HEK293 (cell line): ENCODE measurements around the gene LDLRAD3.

Source experiments
- BCL11A ChIP-seq: fragments of 450-650 bp; formaldehyde crosslinking; IDR thresholded peaks from 2 replicates; pipeline ENCODE4 v1.5.1; 2016; ENCODE audit warnings: low read depth, missing biosample characterization, missing genetic modification characterization
- BCL11B ChIP-seq: fragments of 450-650 bp; formaldehyde crosslinking; IDR thresholded peaks from 2 replicates; pipeline ENCODE4 v1.5.1; 2016; ENCODE audit warnings: low read depth, missing biosample characterization, missing genetic modification characterization
- FEZF1 ChIP-seq: fragments of 450-650 bp; formaldehyde crosslinking; IDR thresholded peaks from 2 replicates; pipeline ENCODE4 v1.5.1; 2016; ENCODE audit warnings: missing biosample characterization, missing genetic modification characterization
- IKZF3 ChIP-seq: fragments of 450-650 bp; IDR thresholded peaks from 2 replicates; pipeline ENCODE4 v1.5.0; 2018; ENCODE audit warnings: missing biosample characterization, mild to moderate bottlenecking, missing genetic modification characterization, moderate library complexity
- KLF7 ChIP-seq: fragments of 450-650 bp; formaldehyde crosslinking; IDR thresholded peaks from 2 replicates; pipeline ENCODE4 v1.5.1; 2016; ENCODE audit warnings: missing biosample characterization, missing genetic modification characterization, borderline replicate concordance
- KLF8 ChIP-seq: fragments of 450-650 bp; formaldehyde crosslinking; IDR thresholded peaks from 2 replicates; pipeline ENCODE4 v1.5.1; 2016; ENCODE audit warnings: missing biosample characterization, missing genetic modification characterization
- KLF9 ChIP-seq: fragments of 450-650 bp; formaldehyde crosslinking; IDR thresholded peaks from 2 replicates; pipeline ENCODE4 v1.5.1; 2016; ENCODE audit warnings: missing biosample characterization, missing genetic modification characterization, low read depth
- MYNN ChIP-seq: fragments of 450-650 bp; formaldehyde crosslinking; IDR thresholded peaks from 2 replicates; pipeline ENCODE4 v1.5.1; 2016; ENCODE audit warnings: missing biosample characterization, missing genetic modification characterization, borderline replicate concordance
- OVOL3 ChIP-seq: fragments of 450-650 bp; formaldehyde crosslinking; IDR thresholded peaks from 2 replicates; pipeline ENCODE4 v1.5.1; 2016; ENCODE audit warnings: missing biosample characterization, missing genetic modification characterization
- RBAK ChIP-seq: fragments of 450-650 bp; formaldehyde crosslinking; IDR thresholded peaks from 2 replicates; pipeline ENCODE4 v1.5.1; 2016; ENCODE audit warnings: missing biosample characterization, missing genetic modification characterization
- SETDB1 ChIP-seq: IDR thresholded peaks from one replicate; pipeline ENCODE4 v1.6.1; 2017; ENCODE audit warnings: mild to moderate bottlenecking, low read length, moderate library complexity, mixed read lengths; ENCODE audit not compliant: insufficient read length
- ZBTB7A ChIP-seq: fragments of 450-650 bp; formaldehyde crosslinking; IDR thresholded peaks from 2 replicates; pipeline ENCODE4 v1.5.1; 2016; ENCODE audit warnings: low read depth, missing biosample characterization, missing genetic modification characterization
- ZNF174 ChIP-seq: fragments of 450-650 bp; formaldehyde crosslinking; IDR thresholded peaks from 2 replicates; pipeline ENCODE4 v1.5.0; 2017; ENCODE audit warnings: missing biosample characterization, mild to moderate bottlenecking, missing genetic modification characterization
- ZNF223 ChIP-seq: fragments of 450-650 bp; formaldehyde crosslinking; IDR thresholded peaks from 2 replicates; pipeline ENCODE4 v1.5.1; 2016; ENCODE audit warnings: missing biosample characterization, missing genetic modification characterization
- ZNF23 ChIP-seq: fragments of 450-650 bp; formaldehyde crosslinking; IDR thresholded peaks from 2 replicates; pipeline ENCODE4 v1.5.1; 2016; ENCODE audit warnings: missing biosample characterization, missing genetic modification characterization, borderline replicate concordance
- ZNF248 ChIP-seq: fragments of 450-650 bp; formaldehyde crosslinking; IDR thresholded peaks from 2 replicates; pipeline ENCODE4 v1.5.1; 2017; ENCODE audit warnings: missing biosample characterization, missing genetic modification characterization
- ZNF266 ChIP-seq: fragments of 450-650 bp; formaldehyde crosslinking; IDR thresholded peaks from 2 replicates; pipeline ENCODE4 v1.5.1; 2016; ENCODE audit warnings: missing biosample characterization, missing genetic modification characterization, low read depth
- ZNF335 ChIP-seq: fragments of 450-650 bp; formaldehyde crosslinking; conservative IDR thresholded peaks from 2 replicates; pipeline ENCODE4 v1.5.1; 2016; ENCODE audit warnings: missing biosample characterization, missing genetic modification characterization
- ZNF354C ChIP-seq: fragments of 450-650 bp; formaldehyde crosslinking; IDR thresholded peaks from 2 replicates; pipeline ENCODE4 v1.5.1; 2016; ENCODE audit warnings: missing biosample characterization, missing genetic modification characterization, low read depth, borderline replicate concordance
- ZNF391 ChIP-seq: fragments of 450-650 bp; formaldehyde crosslinking; IDR thresholded peaks from 2 replicates; pipeline ENCODE4 v1.5.1; 2016; ENCODE audit warnings: low read depth, missing biosample characterization, missing genetic modification characterization, borderline replicate concordance
- ZNF416 ChIP-seq: fragments of 450-650 bp; formaldehyde crosslinking; IDR thresholded peaks from 2 replicates; pipeline ENCODE4 v1.5.1; 2016; ENCODE audit warnings: missing biosample characterization, missing genetic modification characterization
- ZNF423 ChIP-seq: fragments of 450-650 bp; formaldehyde crosslinking; IDR thresholded peaks from 2 replicates; pipeline ENCODE4 v1.5.1; 2016; ENCODE audit warnings: missing biosample characterization, missing genetic modification characterization
- ZNF426 ChIP-seq: fragments of 450-650 bp; formaldehyde crosslinking; IDR thresholded peaks from 2 replicates; pipeline ENCODE4 v1.5.1; 2017; ENCODE audit warnings: missing biosample characterization, missing genetic modification characterization, mild to moderate bottlenecking, inconsistent platforms, moderate library complexity
- ZNF473 ChIP-seq: fragments of 450-650 bp; formaldehyde crosslinking; IDR thresholded peaks from 2 replicates; pipeline ENCODE4 v1.5.1; 2017; ENCODE audit warnings: missing biosample characterization, missing genetic modification characterization
- ZNF48 ChIP-seq: fragments of 450-650 bp; formaldehyde crosslinking; IDR thresholded peaks from 2 replicates; pipeline ENCODE4 v1.5.1; 2016; ENCODE audit warnings: missing biosample characterization, missing genetic modification characterization
- ZNF521 ChIP-seq: fragments of 450-650 bp; formaldehyde crosslinking; IDR thresholded peaks from 2 replicates; pipeline ENCODE4 v1.5.1; 2017; ENCODE audit warnings: missing biosample characterization, mild to moderate bottlenecking, missing genetic modification characterization
- ZNF529 ChIP-seq: fragments of 450-650 bp; formaldehyde crosslinking; IDR thresholded peaks from 2 replicates; pipeline ENCODE4 v1.5.1; 2017; ENCODE audit warnings: missing genetic modification characterization, missing biosample characterization; ENCODE audit not compliant: insufficient replicate concordance
- ZNF561 ChIP-seq: fragments of 450-650 bp; IDR thresholded peaks from 2 replicates; pipeline ENCODE4 v1.5.1; 2018; ENCODE audit warnings: missing biosample characterization, missing genetic modification characterization, borderline replicate concordance
- ZNF600 ChIP-seq: fragments of 450-650 bp; formaldehyde crosslinking; IDR thresholded peaks from 2 replicates; pipeline ENCODE4 v1.5.1; 2016; ENCODE audit warnings: missing biosample characterization, missing genetic modification characterization
- ZNF658 ChIP-seq: fragments of 450-650 bp; formaldehyde crosslinking; IDR thresholded peaks from 2 replicates; pipeline ENCODE4; 2016; ENCODE audit warnings: missing biosample characterization, missing genetic modification characterization
- ZNF670 ChIP-seq: fragments of 450-650 bp; formaldehyde crosslinking; IDR thresholded peaks from 2 replicates; pipeline ENCODE4 v1.5.1; 2016; ENCODE audit warnings: missing biosample characterization, missing genetic modification characterization, low read depth
- ZNF768 ChIP-seq: fragments of 450-650 bp; formaldehyde crosslinking; IDR thresholded peaks from 2 replicates; pipeline ENCODE4 v1.5.1; 2018; ENCODE audit warnings: missing biosample characterization, mild to moderate bottlenecking, missing genetic modification characterization
- ZNF776 ChIP-seq: fragments of 450-650 bp; formaldehyde crosslinking; IDR thresholded peaks from 2 replicates; pipeline ENCODE4 v1.5.0; 2017; ENCODE audit warnings: missing biosample characterization, missing genetic modification characterization, borderline replicate concordance
- ZNF785 ChIP-seq: fragments of 450-650 bp; formaldehyde crosslinking; IDR thresholded peaks from 2 replicates; pipeline ENCODE4 v1.5.1; 2016; ENCODE audit warnings: missing biosample characterization, missing genetic modification characterization
- ZXDB ChIP-seq: fragments of 450-650 bp; formaldehyde crosslinking; IDR thresholded peaks from 2 replicates; pipeline ENCODE4 v1.5.1; 2016; ENCODE audit warnings: missing biosample characterization, missing genetic modification characterization
- TF ChIP-seq, protein P1 (sequence below): fragments of 450-650 bp; formaldehyde crosslinking; IDR thresholded peaks from 2 replicates; pipeline ENCODE4 v1.5.1; 2017; ENCODE audit warnings: missing biosample characterization, missing genetic modification characterization
- TF ChIP-seq, protein P2 (sequence below): fragments of 450-650 bp; formaldehyde crosslinking; IDR thresholded peaks from 2 replicates; pipeline ENCODE4 v1.5.1; 2017; ENCODE audit warnings: missing biosample characterization, missing genetic modification characterization
- TF ChIP-seq, protein P3 (sequence below): fragments of 450-650 bp; formaldehyde crosslinking; IDR thresholded peaks from 2 replicates; pipeline ENCODE4 v1.5.1; 2016; ENCODE audit warnings: missing biosample characterization, missing genetic modification characterization

LDLRAD3 gene

DNA sequence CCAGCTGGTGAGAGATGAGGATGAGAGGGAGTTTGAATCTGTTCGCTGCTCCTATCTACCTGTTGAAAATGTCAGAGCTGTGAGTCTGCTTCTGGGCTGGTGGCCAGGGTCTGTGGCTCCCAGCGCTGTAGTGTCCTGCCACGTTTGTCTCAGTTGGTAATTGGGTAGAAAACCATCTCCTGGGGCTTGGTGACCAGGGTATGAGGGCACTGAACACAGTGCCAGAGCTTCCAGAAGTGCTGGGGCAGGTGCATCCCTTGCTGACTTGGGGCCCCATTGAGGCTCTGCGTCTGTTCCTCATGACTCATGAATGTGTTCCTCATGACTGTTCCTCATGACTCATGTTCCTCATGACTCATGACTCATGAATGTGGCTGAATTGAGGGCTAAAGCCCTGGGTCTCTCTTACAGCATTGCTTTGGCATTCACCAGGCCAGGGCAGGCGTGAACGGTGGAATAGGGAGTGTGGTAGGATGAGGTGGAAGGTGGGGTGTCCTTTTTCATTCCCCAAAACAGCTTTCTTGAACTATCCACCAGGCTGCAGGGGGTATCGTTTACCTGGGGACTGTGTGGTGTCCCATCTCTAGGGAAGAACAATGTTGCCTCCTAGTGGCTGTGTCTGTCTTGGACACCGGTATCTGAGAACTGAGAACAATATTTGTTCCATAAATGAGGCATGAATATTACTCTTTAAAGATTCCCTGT lies 205.8 kb downstream of the LDLRAD3 start (continued):
- TF ChIP-seq ZNF785 (0 out of 2 replicates have a peak, but pooled peaks have one; percentile 41), ZNF174 (tag by site-specific recombination) (no peak), ZNF473 (no peak), ZNF521 (tag by site-specific recombination) (no peak), ZNF423 (tag by site-specific recombination) (no peak), ZNF223 (no peak), FEZF1 (tag by site-specific recombination) (no peak), BCL11B (tag by site-specific recombination) (peak; percentile 73; the same call in 1 of the 2 replicates), IKZF3 (tag by site-specific recombination) (peak; percentile 56; the same call in 1 of the 2 replicates), ZNF426 (tag by site-specific recombination) (no peak), SETDB1 (no peak), ZNF266 (tag by site-specific recombination) (no peak), ZNF529 (no peak), ZNF335 (tag by site-specific recombination) (peak; percentile 56; the same call in 1 of the 2 replicates), ZNF658 (tag by site-specific recombination) (no peak), KLF7 (tag by site-specific recombination) (no peak), ZBTB7A (tag by site-specific recombination) (no peak), OVOL3 (tag by site-specific recombination) (no peak), BCL11A (tag by site-specific recombination) (peak; percentile 96; the same call in 1 of the 2 replicates), ZNF600 (peak; percentile 80), ZNF416 (tag by site-specific recombination) (no peak), ZNF248 (no peak), MYNN (tag by site-specific recombination) (no peak), ZNF561 (tag by site-specific recombination) (no peak), ZNF391 (tag by site-specific recombination) (no peak), RBAK (tag by site-specific recombination) (peak; percentile 74), ZNF48 (tag by site-specific recombination) (no peak), ZNF776 (no peak), KLF8 (peak; percentile 98), ZNF670 (tag by site-specific recombination) (no peak), ZNF354C (no peak), ZXDB (tag by site-specific recombination) (peak; percentile 90), KLF9 (tag by site-specific recombination) (peak; percentile 36; the same call in 1 of the 2 replicates), ZNF768 (no peak), ZNF23 (tag by site-specific recombination) (no peak)
- TF ChIP-seq, protein P1, sequence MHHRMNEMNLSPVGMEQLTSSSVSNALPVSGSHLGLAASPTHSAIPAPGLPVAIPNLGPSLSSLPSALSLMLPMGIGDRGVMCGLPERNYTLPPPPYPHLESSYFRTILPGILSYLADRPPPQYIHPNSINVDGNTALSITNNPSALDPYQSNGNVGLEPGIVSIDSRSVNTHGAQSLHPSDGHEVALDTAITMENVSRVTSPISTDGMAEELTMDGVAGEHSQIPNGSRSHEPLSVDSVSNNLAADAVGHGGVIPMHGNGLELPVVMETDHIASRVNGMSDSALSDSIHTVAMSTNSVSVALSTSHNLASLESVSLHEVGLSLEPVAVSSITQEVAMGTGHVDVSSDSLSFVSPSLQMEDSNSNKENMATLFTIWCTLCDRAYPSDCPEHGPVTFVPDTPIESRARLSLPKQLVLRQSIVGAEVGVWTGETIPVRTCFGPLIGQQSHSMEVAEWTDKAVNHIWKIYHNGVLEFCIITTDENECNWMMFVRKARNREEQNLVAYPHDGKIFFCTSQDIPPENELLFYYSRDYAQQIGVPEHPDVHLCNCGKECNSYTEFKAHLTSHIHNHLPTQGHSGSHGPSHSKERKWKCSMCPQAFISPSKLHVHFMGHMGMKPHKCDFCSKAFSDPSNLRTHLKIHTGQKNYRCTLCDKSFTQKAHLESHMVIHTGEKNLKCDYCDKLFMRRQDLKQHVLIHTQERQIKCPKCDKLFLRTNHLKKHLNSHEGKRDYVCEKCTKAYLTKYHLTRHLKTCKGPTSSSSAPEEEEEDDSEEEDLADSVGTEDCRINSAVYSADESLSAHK (tag by site-specific recombination) = no peak
- TF ChIP-seq, protein P2, sequence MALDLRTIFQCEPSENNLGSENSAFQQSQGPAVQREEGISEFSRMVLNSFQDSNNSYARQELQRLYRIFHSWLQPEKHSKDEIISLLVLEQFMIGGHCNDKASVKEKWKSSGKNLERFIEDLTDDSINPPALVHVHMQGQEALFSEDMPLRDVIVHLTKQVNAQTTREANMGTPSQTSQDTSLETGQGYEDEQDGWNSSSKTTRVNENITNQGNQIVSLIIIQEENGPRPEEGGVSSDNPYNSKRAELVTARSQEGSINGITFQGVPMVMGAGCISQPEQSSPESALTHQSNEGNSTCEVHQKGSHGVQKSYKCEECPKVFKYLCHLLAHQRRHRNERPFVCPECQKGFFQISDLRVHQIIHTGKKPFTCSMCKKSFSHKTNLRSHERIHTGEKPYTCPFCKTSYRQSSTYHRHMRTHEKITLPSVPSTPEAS (tag by site-specific recombination) = peak; percentile 71
- TF ChIP-seq, protein P3, sequence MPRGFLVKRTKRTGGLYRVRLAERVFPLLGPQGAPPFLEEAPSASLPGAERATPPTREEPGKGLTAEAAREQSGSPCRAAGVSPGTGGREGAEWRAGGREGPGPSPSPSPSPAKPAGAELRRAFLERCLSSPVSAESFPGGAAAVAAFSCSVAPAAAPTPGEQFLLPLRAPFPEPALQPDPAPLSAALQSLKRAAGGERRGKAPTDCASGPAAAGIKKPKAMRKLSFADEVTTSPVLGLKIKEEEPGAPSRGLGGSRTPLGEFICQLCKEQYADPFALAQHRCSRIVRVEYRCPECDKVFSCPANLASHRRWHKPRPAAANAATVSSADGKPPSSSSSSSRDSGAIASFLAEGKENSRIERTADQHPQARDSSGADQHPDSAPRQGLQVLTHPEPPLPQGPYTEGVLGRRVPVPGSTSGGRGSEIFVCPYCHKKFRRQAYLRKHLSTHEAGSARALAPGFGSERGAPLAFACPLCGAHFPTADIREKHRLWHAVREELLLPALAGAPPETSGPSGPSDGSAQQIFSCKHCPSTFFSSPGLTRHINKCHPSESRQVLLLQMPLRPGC (tag by site-specific recombination) = peak; percentile 88
